ENCODE data around the gene RNF213. TPM values are rescaled to one million over a fixed set of nuclear protein-coding genes. Genes with fewer than 3 reads are reported as not detected.

Gene RNF213
- total and polyA plus RNA-seq, 12 donors: 51.1 to 182 (median 122) TPM

- intact Hi-C loops (cut with DNase I): no loop called here
- Histone ChIP-seq H3K4me1 (replicated peaks in 1 of 2) (peaks cover 0 to 9% of the 10 kb centered on the region in 2 donors), H3K9me3 (replicated peaks in 1 of 3) (no peaks in the 10 kb centered on the region), H3K4me3 (no peak overlapping the region), H3K27ac (no peak overlapping the region), H3K36me3 (replicated peaks in 1 of 2) (peaks cover 0 to 84% of the 10 kb centered on the region in 2 donors), H3K27me3 (no peaks in the 10 kb centered on the region)
- no peak for DNase-seq
- TF ChIP-seq CTCF (IDR thresholded peaks at IDR 0.05) (no peak), POLR2A (IDR thresholded peaks at IDR 0.05) (no peak)
- WGBS, 4 donors: 94 to 99% (median 95%) methylated on average over 12 to 17 of the region's 17 CpGs
Observed at GRCh38 chr17:80213643-80213975, 47.0 kb upstream of the RNF213 start.

- Histone ChIP-seq H3K9me3 (replicated peaks in 1 of 3) (no peaks in the 10 kb centered on the region), H3K27ac (no peak overlapping the region), H3K4me1 (replicated peaks in 1 of 2) (peaks cover 3 to 15% of the 10 kb centered on the region in 2 donors), H3K36me3 (replicated peaks in 1 of 2) (peaks cover 0 to 77% of the 10 kb centered on the region in 2 donors), H3K4me3 (no peak overlapping the region), H3K27me3 (no peaks in the 10 kb centered on the region)
- 90 to 93% (median 92%) methylated on average over 43 to 48 of the region's 48 CpGs for WGBS, 4 donors
- intact Hi-C loops (cut with DNase I): no loop called here
- no peak for TF ChIP-seq CTCF (IDR thresholded peaks at IDR 0.05)
- no peak for TF ChIP-seq POLR2A (IDR thresholded peaks at IDR 0.05)
- DNase-seq: no peak
Observed at GRCh38 chr17:80214012-80214877, 46.4 kb upstream of the RNF213 start.

- H3K36me3 ChIP-seq (replicated peaks in 1 of 2): peaks cover 0 to 71% of the 10 kb centered on the region in 2 donors
- H3K27me3 ChIP-seq: no peaks in the 10 kb centered on the region
- peaks cover 5 to 17% of the 10 kb centered on the region in 2 donors for H3K4me1 ChIP-seq (replicated peaks in 1 of 2)
- no peak for DNase-seq
- no peaks in the 10 kb centered on the region for H3K9me3 ChIP-seq (replicated peaks in 1 of 3)
- TF ChIP-seq POLR2A (IDR thresholded peaks at IDR 0.05): no peak
- no peak for TF ChIP-seq CTCF (IDR thresholded peaks at IDR 0.05)
- H3K27ac ChIP-seq: no peak overlapping the region
- H3K4me3 ChIP-seq: no peak overlapping the region
- intact Hi-C loops (cut with DNase I): loop anchor here in 1 of 2 donors (5.0 kb wide), 1 partner anchor 63 kb away; no protein-coding TSS in a partner anchor
- whole genome bisulfite sequencing, 4 donors: 87 to 100% (median 92%) methylated on average over 3 to 17 of the region's 17 CpGs
Observed at GRCh38 chr17:80214878-80215210, 45.8 kb upstream of the RNF213 start.

- intact Hi-C loops (cut with DNase I): loop anchor here in 1 of 2 donors (5.0 kb wide), 1 partner anchor 64 kb away; no protein-coding TSS in a partner anchor
- DNase-seq: no peak
Observed at GRCh38 chr17:80216473-80217456, 43.9 kb upstream of the RNF213 start.

More at GRCh38 chr17:80216473-80217456, 43.9 kb upstream of the RNF213 start:
- H3K27me3 ChIP-seq: no peaks in the 10 kb centered on the region
- no peak overlapping the region for H3K27ac ChIP-seq
- H3K4me3 ChIP-seq: no peak overlapping the region
- H3K4me1 ChIP-seq (replicated peaks in 1 of 2): peaks cover 14 to 25% of the 10 kb centered on the region in 2 donors
- WGBS, 4 donors: 94 to 96% (median 95%) methylated on average over 35 to 40 of the region's 40 CpGs
- TF ChIP-seq POLR2A (IDR thresholded peaks at IDR 0.05): no peak
- TF ChIP-seq CTCF (IDR thresholded peaks at IDR 0.05): no peak
- H3K36me3 ChIP-seq (replicated peaks in 1 of 2): peaks cover 0 to 52% of the 10 kb centered on the region in 2 donors
- no peaks in the 10 kb centered on the region for H3K9me3 ChIP-seq (replicated peaks in 1 of 3)

Measured in adrenal gland (tissue), 12 donors.